GM13976 (cell line): Measurements from ENCODE around the gene LRRFIP2.
"Not testable (repeated sequence)": the region's sequence is repeated elsewhere in the genome, so short reads cannot be mapped to it uniquely, and the experiment has no call there.

Experiments
- DNase-seq: peaks from one replicate; pipeline ENCODE4 v3.0.0; 2012; ENCODE audit warnings: low spot score
- CTCF ChIP-seq: IDR thresholded peaks from 2 replicates; pipeline ENCODE4 v1.5.1; 2012; ENCODE audit warnings: borderline replicate concordance, mild to moderate bottlenecking; ENCODE audit not compliant: insufficient read depth; ENCODE audit errors: extremely low read depth, missing control alignments, control extremely low read depth
- in situ Hi-C: fragments of 300-500 bp; cut with MboI; formaldehyde crosslinking; loops from one replicate; pipeline ENCODE4 v1.12.0; 2022; ENCODE audit warnings: low sequenced_read_pairs, mixed read lengths, inconsistent platforms; ENCODE audit not compliant: unreplicated experiment

The LRRFIP2 gene

GRCh38 chr3:37149257-37149656 lies 25.1 kb downstream of the LRRFIP2 start:
- no peak for TF ChIP-seq CTCF
- in situ Hi-C loops, result no loop called here
- no peak for DNase-seq

GRCh38 chr3:37148208-37148607 lies 26.2 kb downstream of the LRRFIP2 start:
- in situ Hi-C loops, result no loop called here
- no peak for DNase-seq
- no peak for TF ChIP-seq CTCF

GRCh38 chr3:37147666-37148065 lies 26.7 kb downstream of the LRRFIP2 start:
- in situ Hi-C loops, result no loop called here
- TF ChIP-seq CTCF, result no peak
- no peak for DNase-seq

GRCh38 chr3:37146927-37147326 lies 27.5 kb downstream of the LRRFIP2 start:
- in situ Hi-C loops, DNase-seq: not testable (repeated sequence)

- in situ Hi-C loops, result no loop called here
- no peak for TF ChIP-seq CTCF
- no peak for DNase-seq
Observed at GRCh38 chr3:37145611-37146010, 28.8 kb downstream of the LRRFIP2 start.

- in situ Hi-C loops, result no loop called here
- DNase-seq, result no peak
- TF ChIP-seq CTCF, result no peak
Observed at GRCh38 chr3:37144806-37145205, 29.6 kb downstream of the LRRFIP2 start.

GRCh38 chr3:37143821-37144220 lies 30.6 kb downstream of the LRRFIP2 start:
- TF ChIP-seq CTCF, result no peak
- DNase-seq, result no peak
- in situ Hi-C loops, result no loop called here
